Glomerular endothelial cell (primary cell): ENCODE data around the gene TMEM163. TPM values are rescaled to one million over a fixed set of nuclear protein-coding genes. Genes with fewer than 3 reads are reported as not detected.
"Not testable (repeated sequence)": the region's sequence is repeated elsewhere in the genome, so short reads cannot be mapped to it uniquely, and the experiment has no call there.

Source experiments
- DNase-seq: peaks from one replicate; pipeline ENCODE4 v3.0.0-alpha.2; 2011; ENCODE audit warnings: low read depth, low spot score; ENCODE audit errors: extremely low read depth
- total RNA-seq: library from RNA; depleted of rRNA; stranded (reverse); fragments of >200 nt; gene quantifications from 2 replicates; pipeline ENCODE4 v1.2.3, GENCODE V29; 2015

TMEM163 gene
- total RNA-seq, result 1.6 and 3.2 TPM in 2 replicates

GRCh38 chr2:134718817-134719814 lies at the start of gene TMEM163:
TMEM163 (minus strand) TSS chr2:134719000.
- DNase-seq, result no peak

GRCh38 chr2:134766583-134766982 lies 47.8 kb upstream of the TMEM163 start:
- no peak for DNase-seq

- no peak for DNase-seq
These were observed 47.2 kb upstream of the TMEM163 start for GRCh38 chr2:134765987-134766386.

- DNase-seq, result no peak
These were observed 45.4 kb upstream of the TMEM163 start for GRCh38 chr2:134764164-134764563.

GRCh38 chr2:134763164-134763710 lies 44.4 kb upstream of the TMEM163 start:
- DNase-seq, result no peak

GRCh38 chr2:134762508-134762907 lies 43.7 kb upstream of the TMEM163 start:
- no peak for DNase-seq

GRCh38 chr2:134760385-134760784 lies 41.6 kb upstream of the TMEM163 start:
- no peak for DNase-seq

GRCh38 chr2:134758633-134759032 lies 39.8 kb upstream of the TMEM163 start:
- DNase-seq, result no peak

GRCh38 chr2:134751981-134752380 lies 33.2 kb upstream of the TMEM163 start:
- DNase-seq, result not testable (repeated sequence)

GRCh38 chr2:134745546-134745945 lies 26.7 kb upstream of the TMEM163 start:
- DNase-seq, result no peak

GRCh38 chr2:134745023-134745422 lies 26.2 kb upstream of the TMEM163 start:
- DNase-seq, result no peak

- no peak for DNase-seq
These were observed 21.1 kb upstream of the TMEM163 start for GRCh38 chr2:134739879-134740301.

- DNase-seq, result no peak
These were observed 20.6 kb upstream of the TMEM163 start for GRCh38 chr2:134739236-134739878.

- no peak for DNase-seq
These were observed 19.5 kb upstream of the TMEM163 start for GRCh38 chr2:134738141-134738870.

- DNase-seq, result no peak
These were observed 18.9 kb upstream of the TMEM163 start for GRCh38 chr2:134737671-134738070.

- DNase-seq, result peak; percentile 78
These were observed 17.5 kb upstream of the TMEM163 start for GRCh38 chr2:134736167-134736880.

- no peak for DNase-seq
These were observed 9.4 kb upstream of the TMEM163 start for GRCh38 chr2:134728163-134728562.

GRCh38 chr2:134727385-134727784 lies 8.6 kb upstream of the TMEM163 start:
- DNase-seq, result no peak

- DNase-seq, result no peak
These were observed 7.8 kb upstream of the TMEM163 start for GRCh38 chr2:134726645-134727044.

GRCh38 chr2:134725876-134726275 lies 7.1 kb upstream of the TMEM163 start:
- DNase-seq, result no peak
